ENCODE data around the gene IQCE. TPM values are rescaled to one million over a fixed set of nuclear protein-coding genes. Genes with fewer than 3 reads are reported as not detected.

The IQCE gene
- total RNA-seq, 4 donors from 2014 or later = 9.7 to 23.5 (median 15.6) TPM

DNA sequence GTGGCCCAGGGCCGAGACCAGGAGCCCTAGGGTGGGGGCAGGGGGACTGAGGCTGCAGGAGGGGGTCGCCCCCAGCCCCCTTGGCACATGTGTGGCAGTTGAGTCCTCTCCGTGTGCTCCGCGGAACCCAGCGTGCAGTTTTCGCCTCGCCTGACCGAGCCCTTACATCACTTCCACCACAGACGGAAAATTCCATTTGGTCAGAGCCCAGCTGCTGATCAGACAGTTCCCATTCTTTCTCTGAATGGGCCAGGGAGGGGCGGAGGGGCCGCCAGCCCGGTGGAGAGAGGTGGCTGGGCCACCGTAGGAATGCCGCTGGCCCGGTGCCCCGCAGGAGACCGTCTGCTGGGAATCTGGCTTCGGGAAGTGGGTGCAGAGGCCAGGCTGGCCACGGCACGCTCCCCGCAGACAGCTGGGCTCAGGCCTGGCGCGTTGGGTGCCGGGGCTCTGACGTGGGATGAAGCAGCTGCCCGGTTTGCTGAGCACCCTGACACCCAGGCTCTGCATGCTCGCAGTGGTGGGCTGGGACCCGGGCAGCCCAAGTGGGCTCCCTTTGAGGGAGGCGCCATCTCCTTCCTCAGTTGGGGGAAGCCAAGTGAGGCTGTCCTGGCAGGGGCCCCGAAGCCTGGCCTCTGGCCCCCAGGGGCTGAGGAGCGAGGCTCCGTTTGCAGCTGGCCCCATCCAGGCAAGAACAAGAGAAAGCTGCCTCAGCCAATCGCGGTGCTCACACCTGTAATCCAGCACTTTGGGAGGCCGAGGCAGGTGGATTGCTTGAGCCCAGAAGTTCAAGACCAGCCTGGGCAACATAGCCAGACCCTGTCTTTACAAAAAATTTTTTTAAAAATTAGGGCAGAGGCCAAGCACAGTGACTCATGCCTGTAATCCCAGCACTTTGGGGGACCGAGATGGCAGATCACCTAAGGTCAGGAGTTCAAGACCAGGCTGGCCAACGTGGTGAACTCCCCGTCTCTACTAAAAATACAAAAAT, 82.9 kb downstream of the IQCE start:
- H3K4me1 ChIP-seq = peaks cover 0 to 80% (median 38%) of the 10 kb centered on the region in 3 donors
- H3K4me3 ChIP-seq = peak overlapping the region in 1 of 2 donors; percentile 39
- no peaks in the 10 kb centered on the region for H3K27me3 ChIP-seq
- peaks cover 0 to 4% of the 10 kb centered on the region in 2 donors for H3K36me3 ChIP-seq
- 20 to 69% methylated on average over 2 to 7 of the region's 39 CpGs for WGBS, 2 donors (ENCODE audit: low coverage in 1 of 2)
- TF ChIP-seq POLR2AphosphoS5 (IDR thresholded peaks at IDR 0.05) = peak; percentile 94
- TF ChIP-seq POLR2A (IDR thresholded peaks at IDR 0.05) = no peak
- TF ChIP-seq EP300 (IDR thresholded peaks at IDR 0.05) = no peak
- peak overlapping the region in 3 of 4 donors; percentile 75 to 86 (median 81) for H3K27ac ChIP-seq
- H3K9me3 ChIP-seq = no peaks in the 10 kb centered on the region
- peak; percentile 86 for ATAC-seq

GRCh38 chr7:2643386-2644219, 84.8 kb downstream of the IQCE start:
- no peak overlapping the region for H3K27ac ChIP-seq
- no peaks in the 10 kb centered on the region for H3K9me3 ChIP-seq
- H3K4me1 ChIP-seq = peaks cover 0 to 61% (median 30%) of the 10 kb centered on the region in 3 donors
- H3K36me3 ChIP-seq = peaks cover 0 to 23% of the 10 kb centered on the region in 2 donors
- 80 to 83% methylated on average over 2 to 5 of the region's 29 CpGs for WGBS, 2 donors (ENCODE audit: low coverage in 1 of 2)
- TF ChIP-seq POLR2AphosphoS5 (IDR thresholded peaks at IDR 0.05) (no peak), POLR2A (IDR thresholded peaks at IDR 0.05) (no peak), EP300 (IDR thresholded peaks at IDR 0.05) (no peak)
- TF ChIP-seq, protein P1, sequence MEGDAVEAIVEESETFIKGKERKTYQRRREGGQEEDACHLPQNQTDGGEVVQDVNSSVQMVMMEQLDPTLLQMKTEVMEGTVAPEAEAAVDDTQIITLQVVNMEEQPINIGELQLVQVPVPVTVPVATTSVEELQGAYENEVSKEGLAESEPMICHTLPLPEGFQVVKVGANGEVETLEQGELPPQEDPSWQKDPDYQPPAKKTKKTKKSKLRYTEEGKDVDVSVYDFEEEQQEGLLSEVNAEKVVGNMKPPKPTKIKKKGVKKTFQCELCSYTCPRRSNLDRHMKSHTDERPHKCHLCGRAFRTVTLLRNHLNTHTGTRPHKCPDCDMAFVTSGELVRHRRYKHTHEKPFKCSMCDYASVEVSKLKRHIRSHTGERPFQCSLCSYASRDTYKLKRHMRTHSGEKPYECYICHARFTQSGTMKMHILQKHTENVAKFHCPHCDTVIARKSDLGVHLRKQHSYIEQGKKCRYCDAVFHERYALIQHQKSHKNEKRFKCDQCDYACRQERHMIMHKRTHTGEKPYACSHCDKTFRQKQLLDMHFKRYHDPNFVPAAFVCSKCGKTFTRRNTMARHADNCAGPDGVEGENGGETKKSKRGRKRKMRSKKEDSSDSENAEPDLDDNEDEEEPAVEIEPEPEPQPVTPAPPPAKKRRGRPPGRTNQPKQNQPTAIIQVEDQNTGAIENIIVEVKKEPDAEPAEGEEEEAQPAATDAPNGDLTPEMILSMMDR (IDR thresholded peaks at IDR 0.05) = no peak
- no peaks in the 10 kb centered on the region for H3K27me3 ChIP-seq
- H3K4me3 ChIP-seq = no peak overlapping the region
- no peak for ATAC-seq

DNA sequence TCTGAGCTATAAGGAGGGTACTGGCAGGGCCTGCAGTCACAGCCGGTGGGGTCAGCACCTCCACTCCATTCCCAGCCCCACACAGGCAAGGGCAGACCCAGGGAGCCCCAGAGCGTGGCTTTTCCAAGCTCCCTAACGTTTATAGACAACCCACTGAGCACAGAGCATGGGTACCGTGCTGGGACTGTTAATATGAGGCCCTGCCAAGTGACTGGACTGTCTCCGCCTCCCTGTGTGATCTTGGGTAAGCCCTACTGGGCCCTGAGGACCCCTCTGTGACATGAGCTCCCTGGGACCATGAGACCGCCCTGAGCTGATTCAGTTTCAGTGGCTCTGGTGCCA, 85.4 kb downstream of the IQCE start:
- Histone ChIP-seq H3K36me3 (peaks cover 0 to 29% of the 10 kb centered on the region in 2 donors), H3K27ac (no peak overlapping the region), H3K27me3 (no peaks in the 10 kb centered on the region), H3K9me3 (no peaks in the 10 kb centered on the region), H3K4me1 (peaks cover 0 to 55% (median 25%) of the 10 kb centered on the region in 3 donors), H3K4me3 (no peak overlapping the region)
- no CpG with 5 or more reads among the region's 6 CpGs for WGBS, 2 donors (ENCODE audit: low coverage in 1 of 2)
- no peak for ATAC-seq
- TF ChIP-seq POLR2AphosphoS5 (IDR thresholded peaks at IDR 0.05) (no peak), POLR2A (IDR thresholded peaks at IDR 0.05) (no peak), EP300 (IDR thresholded peaks at IDR 0.05) (no peak)
- TF ChIP-seq, protein P1 (IDR thresholded peaks at IDR 0.05) = no peak

GRCh38 chr7:2644562-2645273, 85.9 kb downstream of the IQCE start:
- Histone ChIP-seq H3K27ac (no peak overlapping the region), H3K9me3 (no peaks in the 10 kb centered on the region), H3K4me3 (no peak overlapping the region), H3K27me3 (no peaks in the 10 kb centered on the region), H3K4me1 (peaks cover 0 to 50% (median 25%) of the 10 kb centered on the region in 3 donors), H3K36me3 (peaks cover 0 to 34% of the 10 kb centered on the region in 2 donors)
- no CpG with 5 or more reads among the region's 18 CpGs for WGBS, 2 donors (ENCODE audit: low coverage in 1 of 2)
- ATAC-seq = no peak
- TF ChIP-seq POLR2A (IDR thresholded peaks at IDR 0.05) = no peak
- TF ChIP-seq POLR2AphosphoS5 (IDR thresholded peaks at IDR 0.05) = no peak
- TF ChIP-seq EP300 (IDR thresholded peaks at IDR 0.05) = no peak
- TF ChIP-seq, protein P1 (IDR thresholded peaks at IDR 0.05) = no peak

All from gastroesophageal sphincter (tissue), 4 donors.